ENCODE results near the gene CISTR.

Gene CISTR

DNA sequence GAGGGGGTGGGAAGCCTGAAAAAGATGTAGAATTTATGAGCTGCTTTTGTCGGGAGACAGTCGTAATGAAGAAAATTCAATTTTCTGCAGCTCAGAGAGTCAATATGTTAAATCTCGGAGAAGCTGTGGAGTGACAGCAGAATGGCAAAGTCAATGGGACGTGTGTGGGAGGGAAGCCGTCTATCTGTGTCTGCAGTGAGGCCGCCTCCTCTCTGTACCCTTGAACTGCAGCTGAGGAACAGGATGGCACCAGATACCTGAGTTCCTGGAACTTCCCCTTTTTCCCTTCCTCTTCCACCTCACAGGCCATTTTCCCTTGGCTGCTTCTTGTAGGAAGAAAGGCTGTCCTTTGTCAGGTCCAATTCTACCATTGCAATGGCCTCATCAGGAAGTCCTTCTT, 15.2 kb downstream of the CISTR start:
- H3K9me3 ChIP-seq (ENCODE audit: low read depth, low read length), result no peaks in the 10 kb centered on the region
- DNase-seq (ENCODE audit: low read depth, low spot score), result no peak
- H3K36me3 ChIP-seq (ENCODE audit: insufficient read depth, low read length), result no peaks in the 10 kb centered on the region
- H3K9ac ChIP-seq (ENCODE audit: insufficient read length), result no peak overlapping the region
- H3K27ac ChIP-seq, result no peak overlapping the region
- no peak for TF ChIP-seq POLR2AphosphoS5 (IDR thresholded peaks at IDR 0.05; ENCODE audit: borderline replicate concordance, low read depth, low read length)
- no peak for TF ChIP-seq EZH2 (IDR thresholded peaks at IDR 0.05)
- no peak for TF ChIP-seq FOXP2 (optimal IDR thresholded peaks at IDR 0.05; ENCODE audit: control extremely low read depth, extremely low read length, insufficient read depth)
- no peak overlapping the region for H3K4me3 ChIP-seq

DNA sequence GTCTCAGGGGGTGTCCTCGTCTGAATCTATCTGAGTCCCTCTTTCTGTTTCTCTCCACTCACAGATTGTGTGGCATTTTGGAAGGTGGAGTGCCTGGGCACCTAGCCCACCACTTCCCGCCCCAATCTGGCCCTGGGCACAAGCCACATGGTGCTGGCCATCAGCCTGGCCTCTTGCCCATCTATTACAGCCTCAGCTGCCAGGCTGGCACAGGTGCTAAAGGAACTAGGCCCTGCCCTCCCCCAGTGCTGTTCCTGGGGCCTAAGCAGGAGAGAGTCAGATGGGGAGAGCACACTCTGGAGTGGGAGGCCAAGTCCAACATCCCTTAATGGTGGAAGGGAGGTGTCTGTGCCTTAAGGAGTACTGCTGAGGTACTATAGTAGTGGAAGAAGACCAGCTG, 16.2 kb downstream of the CISTR start:
- Histone ChIP-seq H3K9ac (ENCODE audit: insufficient read length) (no peak overlapping the region), H3K4me3 (no peak overlapping the region), H3K9me3 (ENCODE audit: low read depth, low read length) (no peaks in the 10 kb centered on the region), H3K27ac (no peak overlapping the region), H3K36me3 (ENCODE audit: insufficient read depth, low read length) (no peaks in the 10 kb centered on the region)
- DNase-seq (ENCODE audit: low read depth, low spot score), result no peak
- no peak for TF ChIP-seq POLR2AphosphoS5 (IDR thresholded peaks at IDR 0.05; ENCODE audit: borderline replicate concordance, low read depth, low read length)

DNA sequence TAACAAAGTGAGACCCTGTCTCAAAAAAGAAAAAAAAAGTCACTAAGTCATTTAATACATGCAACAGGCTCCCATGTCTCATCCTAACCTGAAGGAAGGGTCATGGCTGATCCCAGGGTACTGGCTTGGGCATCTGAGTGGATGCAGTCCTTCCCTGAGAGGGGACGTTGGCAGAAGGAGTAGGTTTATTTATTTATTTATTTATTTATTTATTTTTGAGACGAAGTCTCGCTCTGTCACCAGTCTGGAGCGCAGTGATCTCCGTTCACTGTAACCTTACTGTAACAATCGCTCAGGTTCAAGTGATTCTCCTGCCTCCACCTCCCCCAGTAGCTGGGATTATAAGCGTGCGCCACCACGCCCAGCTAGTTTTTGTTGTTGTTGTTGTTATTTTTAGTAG, 17.4 kb downstream of the CISTR start:
- H3K9ac ChIP-seq (ENCODE audit: insufficient read length), result no peak overlapping the region
- TF ChIP-seq POLR2AphosphoS5 (IDR thresholded peaks at IDR 0.05; ENCODE audit: borderline replicate concordance, low read depth, low read length) (no peak), EZH2 (IDR thresholded peaks at IDR 0.05) (no peak), FOXP2 (optimal IDR thresholded peaks at IDR 0.05; ENCODE audit: control extremely low read depth, extremely low read length, insufficient read depth) (no peak)
- no peak for DNase-seq (ENCODE audit: low read depth, low spot score)
- no peaks in the 10 kb centered on the region for H3K9me3 ChIP-seq (ENCODE audit: low read depth, low read length)
- H3K27ac ChIP-seq, result no peak overlapping the region
- no peaks in the 10 kb centered on the region for H3K36me3 ChIP-seq (ENCODE audit: insufficient read depth, low read length)
- H3K4me3 ChIP-seq, result no peak overlapping the region

DNA sequence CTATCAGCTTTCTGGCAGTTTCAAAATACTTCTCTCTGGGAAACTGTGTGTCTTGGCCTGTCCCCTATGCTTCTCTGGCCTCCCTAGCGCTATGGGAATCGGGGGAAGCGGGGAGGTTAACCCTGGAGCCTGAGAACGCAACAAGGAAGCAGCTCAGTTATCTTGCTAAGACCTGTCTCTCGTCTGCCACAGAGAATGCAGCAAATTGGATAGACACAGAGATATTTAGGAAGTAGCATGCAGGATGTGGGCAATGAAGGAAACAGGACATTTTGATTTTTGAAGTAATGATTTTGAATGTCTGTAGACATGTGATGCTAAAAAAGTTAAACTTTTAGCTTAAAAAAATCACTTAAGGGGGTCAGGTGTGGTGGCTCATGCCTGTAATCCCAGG, 18.0 kb downstream of the CISTR start:
- TF ChIP-seq POLR2AphosphoS5 (IDR thresholded peaks at IDR 0.05; ENCODE audit: borderline replicate concordance, low read depth, low read length), result no peak
- DNase-seq (ENCODE audit: low read depth, low spot score), result no peak

DNA sequence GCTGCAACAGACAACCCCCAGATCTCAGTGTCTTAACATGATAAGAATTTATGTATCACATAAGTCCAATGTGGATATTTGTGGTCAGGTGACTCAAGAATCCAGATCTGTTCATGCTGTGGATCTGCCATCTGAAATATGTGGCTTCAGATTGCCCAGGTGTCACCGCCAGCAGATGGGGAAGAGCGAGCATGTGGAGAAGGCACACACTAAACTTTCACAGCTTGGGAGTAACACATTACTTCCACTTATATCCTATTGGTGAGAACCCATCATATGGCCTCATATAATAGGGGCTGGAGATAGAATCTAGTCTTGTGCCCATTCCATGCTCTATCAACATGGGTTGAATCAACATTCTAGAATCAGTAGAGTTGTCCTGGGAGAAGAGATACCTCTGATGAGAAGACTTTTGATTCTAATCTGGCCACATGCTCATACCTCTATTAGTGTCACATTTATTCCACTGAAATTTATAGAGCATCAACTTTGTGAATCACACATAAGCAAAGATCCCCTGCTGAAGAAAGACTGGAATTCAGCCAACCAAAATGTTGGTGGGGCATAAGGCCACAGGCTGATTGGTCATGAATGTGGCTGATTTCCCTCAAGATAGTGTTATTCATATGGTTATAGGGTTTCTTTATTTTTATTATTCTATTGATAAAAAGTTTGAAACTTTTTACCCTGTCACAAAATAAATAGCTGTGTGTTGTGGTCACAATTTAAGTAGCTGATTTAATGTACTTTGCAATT, 18.6 kb downstream of the CISTR start:
- DNase-seq (ENCODE audit: low read depth, low spot score), result no peak
- H3K9ac ChIP-seq (ENCODE audit: insufficient read length), result no peak overlapping the region
- TF ChIP-seq POLR2AphosphoS5 (IDR thresholded peaks at IDR 0.05; ENCODE audit: borderline replicate concordance, low read depth, low read length) (no peak), EZH2 (IDR thresholded peaks at IDR 0.05) (no peak), FOXP2 (optimal IDR thresholded peaks at IDR 0.05; ENCODE audit: control extremely low read depth, extremely low read length, insufficient read depth) (no peak)
- no peak overlapping the region for H3K27ac ChIP-seq
- no peak overlapping the region for H3K4me3 ChIP-seq
- H3K9me3 ChIP-seq (ENCODE audit: low read depth, low read length), result no peaks in the 10 kb centered on the region
- no peaks in the 10 kb centered on the region for H3K36me3 ChIP-seq (ENCODE audit: insufficient read depth, low read length)

More for the DNA sequence above, 18.0 kb downstream of the CISTR start:
- Histone ChIP-seq H3K9ac (ENCODE audit: insufficient read length) (no peak overlapping the region), H3K9me3 (ENCODE audit: low read depth, low read length) (no peaks in the 10 kb centered on the region), H3K27ac (no peak overlapping the region), H3K36me3 (ENCODE audit: insufficient read depth, low read length) (no peaks in the 10 kb centered on the region), H3K4me3 (no peak overlapping the region)

DNA sequence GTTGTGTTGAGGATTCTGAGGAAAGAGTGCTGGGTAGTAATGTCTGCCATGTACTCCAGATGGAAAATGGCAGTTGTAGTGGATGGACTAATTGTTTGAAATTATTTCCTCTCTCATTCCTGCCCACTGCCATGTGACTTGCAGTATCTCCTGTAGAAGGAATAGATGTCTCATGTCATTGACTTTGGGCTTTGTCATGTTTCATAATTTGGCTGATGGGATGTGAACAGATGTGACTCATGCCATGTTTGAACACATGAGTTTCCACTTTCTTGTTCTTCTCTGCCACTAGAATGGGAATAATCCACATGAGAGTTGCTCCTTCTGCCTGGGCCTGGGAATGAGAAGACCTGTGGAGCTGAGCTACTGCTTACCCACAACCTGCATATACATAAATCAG, 22.1 kb downstream of the CISTR start:
- Histone ChIP-seq H3K9ac (ENCODE audit: insufficient read length) (no peak overlapping the region), H3K36me3 (ENCODE audit: insufficient read depth, low read length) (no peaks in the 10 kb centered on the region), H3K4me3 (no peak overlapping the region), H3K9me3 (ENCODE audit: low read depth, low read length) (no peaks in the 10 kb centered on the region), H3K27ac (no peak overlapping the region)
- no peak for DNase-seq (ENCODE audit: low read depth, low spot score)
- no peak for TF ChIP-seq EZH2 (IDR thresholded peaks at IDR 0.05)
- no peak for TF ChIP-seq FOXP2 (optimal IDR thresholded peaks at IDR 0.05; ENCODE audit: control extremely low read depth, extremely low read length, insufficient read depth)
- TF ChIP-seq POLR2AphosphoS5 (IDR thresholded peaks at IDR 0.05; ENCODE audit: borderline replicate concordance, low read depth, low read length), result no peak

DNA sequence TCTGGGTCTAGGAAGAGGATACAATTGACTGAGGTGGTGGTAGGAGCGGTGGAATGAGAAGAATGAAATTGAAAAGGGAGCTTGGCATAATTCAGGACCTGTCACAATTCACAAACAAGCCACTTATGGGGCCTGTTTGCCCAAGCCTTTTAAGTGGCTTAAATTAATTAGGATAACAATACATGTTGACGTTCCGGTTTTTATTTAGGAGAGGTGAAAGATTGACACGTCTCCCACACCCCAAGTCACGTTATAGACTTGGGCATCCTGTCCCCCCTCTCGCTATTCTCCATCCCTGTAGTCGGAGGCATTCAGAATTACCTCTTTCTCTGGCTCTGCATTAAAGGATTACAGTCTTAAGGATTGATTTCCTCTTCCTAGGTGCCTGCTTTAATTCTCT, 23.6 kb downstream of the CISTR start:
- no peak for DNase-seq (ENCODE audit: low read depth, low spot score)
- Histone ChIP-seq H3K4me3 (peak overlapping the region; percentile 84), H3K27ac (0 out of 2 replicates have a peak overlapping the region, but pooled peaks have one; percentile 50), H3K36me3 (ENCODE audit: insufficient read depth, low read length) (no peaks in the 10 kb centered on the region), H3K9me3 (ENCODE audit: low read depth, low read length) (no peaks in the 10 kb centered on the region), H3K9ac (ENCODE audit: insufficient read length) (no peak overlapping the region)
- TF ChIP-seq EZH2 (IDR thresholded peaks at IDR 0.05) (no peak), FOXP2 (optimal IDR thresholded peaks at IDR 0.05; ENCODE audit: control extremely low read depth, extremely low read length, insufficient read depth) (no peak), POLR2AphosphoS5 (IDR thresholded peaks at IDR 0.05; ENCODE audit: borderline replicate concordance, low read depth, low read length) (no peak)

DNA sequence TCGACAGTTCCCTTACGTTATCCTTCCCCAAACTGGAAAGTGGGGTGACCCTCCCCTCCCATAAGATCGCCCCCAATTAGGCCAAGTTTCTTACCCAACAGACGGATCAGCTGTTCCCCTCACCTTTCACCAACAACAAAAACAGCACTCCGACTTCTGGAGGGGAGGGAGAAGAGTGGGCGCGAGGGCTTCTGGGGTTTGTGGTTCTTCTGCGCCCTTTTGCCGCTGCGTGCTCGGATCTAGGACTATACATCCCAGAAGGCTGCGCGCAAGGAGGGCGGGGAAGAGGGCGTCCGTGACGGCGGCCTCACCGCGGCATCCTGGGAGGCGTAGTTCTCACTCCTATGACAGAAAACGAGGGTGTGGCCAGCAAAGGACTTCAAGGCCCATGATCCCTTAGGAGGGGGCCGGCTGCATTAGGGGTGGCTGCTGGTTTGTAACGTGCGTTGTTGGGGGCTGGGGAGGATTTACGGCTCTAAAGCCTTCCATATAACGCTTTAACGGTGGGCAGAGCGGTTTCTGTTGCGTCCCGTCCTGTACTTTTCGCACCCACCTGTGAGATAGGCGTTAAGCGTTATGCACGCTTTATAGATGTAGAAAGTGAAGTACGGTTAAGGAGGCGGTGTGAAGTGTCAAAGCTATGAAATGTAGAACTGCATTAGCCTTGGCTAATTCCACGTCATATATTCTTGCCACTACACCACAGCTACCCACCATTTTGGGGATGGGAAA, 24.3 kb downstream of the CISTR start, which contains the start of gene CALCOCO1:
Gene CALCOCO1, minus strand, starts transcription at position 143 of the 732 bp plus-strand sequence. CDS start 2,210 bp downstream, outside the sequence.
- Histone ChIP-seq H3K27ac (0 out of 2 replicates have a peak within 1 kb of the TSS, but pooled peaks have one; percentile 50), H3K4me3 (peak within 1 kb of the TSS; percentile 84), H3K9ac (ENCODE audit: insufficient read length) (peak within 1 kb of the TSS; percentile 81), H3K36me3 (ENCODE audit: insufficient read depth, low read length) (no peaks in the 10 kb centered on the region), H3K9me3 (ENCODE audit: low read depth, low read length) (no peaks in the 10 kb centered on the region)
- TF ChIP-seq FOXP2 (optimal IDR thresholded peaks at IDR 0.05; ENCODE audit: control extremely low read depth, extremely low read length, insufficient read depth), result peak; percentile 35
- peak; percentile 93 for TF ChIP-seq POLR2AphosphoS5 (IDR thresholded peaks at IDR 0.05; ENCODE audit: borderline replicate concordance, low read depth, low read length)
- no peak for TF ChIP-seq EZH2 (IDR thresholded peaks at IDR 0.05)
- DNase-seq (ENCODE audit: low read depth, low spot score), result peak; percentile 93

Data from SK-N-MC (cell line).